RPMI7951 (cell line): ENCODE results near the gene GPD1L. TPM values are rescaled to one million over a fixed set of nuclear protein-coding genes. Genes with fewer than 3 reads are reported as not detected.
"Not testable (repeated sequence)": the region's sequence is repeated elsewhere in the genome, so short reads cannot be mapped to it uniquely, and the experiment has no call there.

ENCODE experiments used
- DNase-seq: peaks from one replicate; pipeline ENCODE4 v3.0.0-alpha.2; 2012; ENCODE audit warnings: low read depth
- total RNA-seq: library from RNA; depleted of rRNA; stranded (reverse); fragments of >200 nt; shearing (Covaris generic); gene quantifications from 2 replicates; pipeline ENCODE4 v1.2.3, GENCODE V29; 2014; rRNA removed

Gene GPD1L
- total RNA-seq, result 10.6 and 12.7 TPM in 2 replicates

- peak; percentile 94 for DNase-seq
Measured at GRCh38 chr3:32106132-32106928, at the start of gene GPD1L. Gene GPD1L (plus strand): TSS chr3:32106620. CDS start chr3:32106712, 92 bp downstream.

GRCh38 chr3:32058465-32058864 lies 48.0 kb upstream of the GPD1L start:
- DNase-seq, result not testable (repeated sequence)

- DNase-seq, result no peak
Measured at GRCh38 chr3:32062950-32063582, 43.4 kb upstream of the GPD1L start.

DNA sequence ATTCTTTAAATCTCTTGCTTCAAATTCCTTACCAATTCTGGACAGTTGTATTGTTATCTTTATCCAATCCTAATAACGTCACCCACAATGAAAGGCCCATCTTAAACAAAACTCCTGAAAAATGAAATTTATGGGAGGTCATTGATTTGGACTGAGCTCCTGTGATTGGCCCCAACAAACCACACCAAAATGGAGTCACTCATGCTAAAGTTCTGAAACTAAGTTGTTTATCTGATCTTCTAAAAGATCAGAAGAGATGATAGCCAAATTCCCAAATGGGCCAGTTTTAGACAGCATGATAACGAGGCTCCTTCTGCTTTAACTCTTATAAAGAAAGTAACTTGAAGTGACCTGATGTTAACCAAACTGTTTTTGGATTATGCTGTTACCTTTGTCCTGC lies 39.7 kb upstream of the GPD1L start:
- no peak for DNase-seq

DNA sequence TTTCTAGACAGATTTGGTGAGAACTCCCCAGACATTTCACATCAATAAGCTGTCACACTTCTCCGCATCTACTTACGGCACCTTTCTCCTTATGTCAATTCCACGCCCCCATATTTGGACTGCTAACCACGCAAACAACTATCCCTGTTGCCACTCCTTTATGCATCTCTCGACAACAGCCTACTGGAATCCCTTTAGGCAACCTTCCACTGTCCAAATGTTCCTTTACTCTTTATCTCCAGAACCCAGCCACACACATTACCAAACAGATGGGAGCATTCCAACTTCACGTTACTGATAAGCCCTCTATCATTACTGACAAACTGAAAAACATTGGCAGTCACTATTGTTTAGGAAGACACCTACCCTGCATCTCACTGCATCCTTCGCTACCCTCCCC lies 32.2 kb upstream of the GPD1L start:
- DNase-seq, result not testable (repeated sequence)

DNA sequence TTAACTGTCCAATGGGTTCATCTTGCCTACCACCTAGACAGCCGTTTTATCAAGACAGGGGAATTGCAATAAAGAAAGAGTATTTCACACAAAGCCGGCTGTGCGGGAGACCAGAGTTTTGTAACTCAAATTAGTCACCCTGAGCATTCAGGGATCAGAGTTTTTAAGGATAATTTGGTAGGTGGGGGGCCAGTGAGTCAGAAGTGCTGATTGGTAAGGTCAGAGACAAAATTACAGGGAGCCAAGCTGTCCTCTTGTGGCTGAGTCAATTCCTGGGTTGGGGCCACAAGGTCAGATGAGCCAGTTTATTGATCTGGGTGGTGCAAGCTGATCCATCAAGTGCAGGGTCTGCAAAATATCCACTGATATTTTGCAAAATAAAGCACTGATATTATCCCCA lies 29.9 kb upstream of the GPD1L start:
- DNase-seq, result peak; percentile 45

DNA sequence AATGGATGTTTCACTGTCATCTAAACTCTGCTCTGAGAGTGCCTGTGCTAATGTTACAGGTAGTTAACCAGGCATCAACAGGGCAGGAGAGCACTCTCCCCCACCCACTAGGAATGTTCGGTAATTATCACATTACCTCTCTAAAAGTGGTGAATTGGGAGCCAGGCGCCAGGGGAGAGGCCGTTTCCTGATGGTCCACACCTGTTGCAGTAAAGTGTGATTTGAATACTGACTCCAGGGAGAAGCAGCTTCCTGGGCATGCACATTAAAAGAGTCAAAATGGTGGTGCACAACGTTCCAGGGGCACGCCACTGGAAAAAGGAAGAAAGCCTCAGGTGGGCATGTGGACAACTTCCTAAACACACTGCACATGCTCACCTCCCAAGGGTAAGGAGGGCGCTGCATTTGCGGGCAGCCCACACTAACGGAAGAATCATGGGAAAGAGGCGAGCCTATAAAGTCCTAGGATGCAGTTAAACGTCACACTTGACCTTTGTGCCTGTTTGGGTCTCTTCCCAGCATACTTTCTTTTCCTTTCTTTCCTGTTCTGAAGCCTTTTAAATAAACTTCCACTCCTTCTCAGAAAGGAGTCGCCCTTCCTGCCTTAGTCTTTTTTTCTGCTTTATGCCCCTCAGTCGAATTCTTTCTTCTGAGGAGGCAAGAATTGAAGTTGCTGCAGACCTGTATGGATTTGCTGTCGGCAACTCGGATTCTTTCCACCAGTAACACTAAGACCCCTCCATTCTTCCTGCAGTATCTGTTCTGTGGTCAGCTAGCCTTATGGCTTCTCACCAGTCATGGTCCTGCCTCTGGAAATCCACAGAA lies 28.9 kb upstream of the GPD1L start:
- no peak for DNase-seq

- DNase-seq, result no peak
Measured at GRCh38 chr3:32078085-32078634, 28.3 kb upstream of the GPD1L start.

GRCh38 chr3:32078864-32079263 lies 27.6 kb upstream of the GPD1L start:
- DNase-seq, result no peak

GRCh38 chr3:32082721-32083120 lies 23.7 kb upstream of the GPD1L start:
- no peak for DNase-seq

DNA sequence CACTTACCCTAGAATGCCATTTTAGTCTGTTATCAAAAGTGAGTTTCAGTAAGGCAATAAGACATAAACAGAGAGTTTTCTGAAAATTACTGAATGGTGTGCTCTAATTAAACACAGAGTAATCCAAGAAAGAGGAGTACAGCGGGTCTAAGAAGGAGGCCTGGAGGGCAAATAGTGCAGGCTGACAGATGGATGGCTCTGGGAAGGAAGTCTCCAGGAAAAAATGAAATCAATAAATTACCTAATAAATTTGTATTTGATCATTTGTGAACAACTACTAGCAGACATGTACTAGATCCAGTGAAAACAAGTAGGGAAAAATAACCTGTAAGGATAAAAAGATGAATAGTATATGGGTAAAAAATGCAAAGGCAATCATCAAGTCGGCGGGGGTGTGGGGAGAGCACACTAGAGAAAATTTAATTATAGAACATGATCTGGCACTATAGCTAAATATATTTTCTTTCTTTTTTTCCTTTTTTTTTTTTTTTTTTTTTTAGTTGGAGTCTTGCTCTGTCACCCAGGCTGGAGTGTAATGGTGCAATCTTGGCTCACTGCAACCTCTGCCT lies 22.6 kb upstream of the GPD1L start:
- no peak for DNase-seq

- DNase-seq, result no peak
Measured at GRCh38 chr3:32084870-32085269, 21.6 kb upstream of the GPD1L start.

DNA sequence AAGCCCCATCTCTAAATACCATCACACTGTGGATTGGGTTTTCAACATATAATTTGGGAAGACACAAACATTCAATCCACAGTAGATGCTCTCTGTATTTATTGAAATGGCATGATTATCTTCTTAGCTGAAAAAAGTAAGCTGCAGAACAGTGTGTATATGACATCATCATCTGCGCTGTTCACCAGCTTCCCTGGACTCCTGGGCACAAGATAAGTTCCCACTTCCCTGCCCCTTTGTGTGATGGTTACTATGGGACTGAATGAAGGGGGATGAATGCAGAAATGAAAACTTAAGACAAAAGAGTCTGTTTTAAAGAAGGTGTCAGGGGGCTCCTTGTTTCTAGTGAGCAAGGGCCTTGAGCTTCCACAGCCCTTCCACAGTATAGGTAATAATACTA lies 20.0 kb upstream of the GPD1L start:
- DNase-seq, result no peak

DNA sequence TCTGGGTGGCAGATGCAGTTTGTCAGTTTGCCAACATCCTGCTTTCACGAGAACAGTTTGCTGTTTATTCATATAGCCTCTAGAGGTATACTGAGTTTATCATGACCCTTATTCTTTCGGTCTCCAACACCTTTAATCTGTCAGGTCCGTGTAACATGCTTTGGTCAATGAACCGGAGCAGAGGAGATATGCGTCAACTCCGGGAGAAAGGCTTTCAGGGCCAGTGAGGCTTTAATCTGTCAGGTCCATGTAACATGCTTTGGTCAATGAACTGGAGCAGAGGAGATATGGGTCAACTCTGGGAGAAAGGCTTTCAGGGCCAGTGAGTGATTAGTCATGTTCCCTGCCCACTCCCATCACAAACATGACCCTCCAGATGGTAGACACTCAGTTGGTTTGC lies 16.9 kb upstream of the GPD1L start:
- DNase-seq, result no peak

- DNase-seq, result no peak
Measured at GRCh38 chr3:32093204-32093603, 13.2 kb upstream of the GPD1L start.

DNA sequence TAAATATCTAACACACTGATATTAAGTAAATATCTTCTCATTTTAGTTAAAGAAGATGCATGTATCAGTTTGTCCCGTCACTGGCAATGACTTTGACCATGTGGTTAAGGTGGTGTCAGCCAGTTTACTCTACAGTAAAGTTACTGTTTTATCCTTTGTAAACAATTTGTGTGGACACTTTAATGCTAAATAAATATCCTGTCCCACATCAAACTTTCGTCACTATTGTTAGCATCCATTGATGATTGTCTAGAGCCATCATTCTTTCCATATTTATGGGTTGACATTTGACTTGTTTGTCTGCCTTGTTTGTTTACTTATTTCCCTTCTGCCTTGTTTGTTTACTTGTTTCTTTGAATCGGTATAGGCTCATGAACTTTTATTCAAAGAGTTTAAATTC lies 11.0 kb upstream of the GPD1L start:
- no peak for DNase-seq

DNA sequence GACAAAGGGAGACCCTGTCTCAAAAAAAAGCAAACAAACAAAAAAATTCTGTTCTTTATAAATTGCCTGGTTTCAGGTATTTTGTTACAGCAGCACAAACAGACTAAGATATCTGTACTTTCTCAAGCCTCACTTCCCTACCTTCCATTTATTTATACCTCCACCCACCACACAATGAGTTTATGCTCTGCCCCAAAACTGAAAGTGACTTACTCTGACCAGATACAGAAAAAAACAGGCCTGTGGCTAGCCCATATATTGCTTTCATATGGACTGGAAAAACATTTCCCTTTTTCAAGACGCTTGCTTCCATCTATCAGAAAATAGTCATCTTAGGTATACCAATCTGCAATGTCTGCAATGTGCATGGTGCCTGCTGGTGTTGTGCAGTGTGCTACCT lies 8.7 kb upstream of the GPD1L start:
- DNase-seq, result no peak

DNA sequence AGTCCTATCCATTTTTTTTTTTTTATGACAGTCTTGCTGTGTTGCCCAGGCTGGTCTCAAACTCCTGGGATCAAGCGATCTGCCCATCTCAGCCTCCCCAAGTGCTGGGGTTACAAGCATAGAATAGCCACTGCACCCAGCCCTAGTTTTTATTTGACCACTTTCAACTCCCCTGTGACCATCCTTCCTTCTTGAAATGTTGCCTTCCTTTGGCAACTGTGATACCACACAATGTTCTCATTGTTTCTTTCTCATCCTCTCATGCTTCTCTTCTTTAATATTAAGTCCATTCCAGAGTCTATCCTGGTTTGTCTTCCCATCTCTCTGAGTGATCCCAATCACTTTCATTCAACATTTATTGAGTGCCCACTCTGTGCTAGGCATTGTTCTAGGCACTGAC lies 7.9 kb upstream of the GPD1L start:
- DNase-seq, result no peak

- no peak for DNase-seq
Measured at GRCh38 chr3:32100465-32100864, 6.0 kb upstream of the GPD1L start.

DNA sequence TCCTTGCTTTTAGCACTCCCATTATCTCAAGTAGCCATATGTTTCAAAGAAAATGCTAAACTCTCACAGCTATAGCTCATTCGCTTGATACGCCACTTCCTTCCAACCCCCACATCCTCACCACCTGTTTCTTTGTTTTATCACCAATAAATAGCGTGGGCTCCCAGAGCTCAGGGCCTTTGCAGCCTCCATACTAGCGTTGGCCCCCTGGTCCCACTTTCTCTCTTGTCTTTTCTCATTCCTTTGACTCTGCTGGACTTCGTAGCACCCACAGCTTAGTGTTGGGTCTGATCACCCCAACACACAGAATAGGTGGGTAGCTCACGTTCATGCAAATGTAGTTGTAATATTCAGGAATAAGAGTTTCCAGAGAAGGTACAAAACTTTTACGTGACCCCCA lies 4.1 kb upstream of the GPD1L start:
- no peak for DNase-seq

DNA sequence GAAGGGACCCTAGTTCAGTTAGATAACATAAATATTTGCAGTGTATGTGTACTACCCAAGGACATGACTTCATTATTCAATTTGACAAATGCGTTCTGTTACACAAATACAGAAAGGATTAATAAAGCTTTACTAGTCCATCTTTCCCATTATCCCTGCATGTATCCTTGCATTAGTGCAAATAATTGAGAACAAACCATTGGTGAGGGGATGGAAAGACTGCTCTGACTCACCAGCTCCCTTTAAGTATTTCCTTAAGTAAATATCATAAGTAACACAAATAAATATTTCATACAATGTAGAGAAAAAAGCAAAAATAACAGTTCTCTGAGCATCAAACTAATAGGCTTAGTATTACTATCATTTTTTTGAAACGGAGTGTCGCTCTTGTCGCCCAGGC lies 1.9 kb upstream of the GPD1L start:
- DNase-seq, result no peak
